HepG2 (cell line): ENCODE measurements around the gene NET1. TPM values are rescaled to one million over a fixed set of nuclear protein-coding genes. Genes with fewer than 3 reads are reported as not detected.

Experiments
- ATAC-seq: fragments of 200-7000 bp; cut with Tn5 transposase; 3 replicates; pipeline ENCODE4 v1.9.1; 2020; ENCODE audit warnings: mild to moderate bottlenecking, moderate library complexity
- BruUV-seq: library from RNA; stranded (reverse); fragments of 400-500 nt; replicated peaks from 2 replicates; lab custom pipeline; 2021; lab: Mats Ljungman, UMichigan
- CTCF ChIA-PET: fragments of 300-600 bp; formaldehyde crosslinking; extraction: SDS; loops from one replicate; lab custom pipeline; 2021; ENCODE audit warnings: low total read pairs, inconsistent platforms, low intra/inter-chr PET ratio; lab: Yijun Ruan, JAX
- POLR2A ChIA-PET: fragments of 350-600 bp; sonication (Branson Sonifier 250); formaldehyde crosslinking; loops from one replicate; lab custom pipeline; 2020; ENCODE audit warnings: antibody characterized with exemption, inconsistent platforms; lab: Yijun Ruan, JAX
- DNase-seq: peaks from one replicate; pipeline ENCODE4 v3.0.0-alpha.2; 2015; ENCODE audit warnings: low spot score
- FAIRE-seq: peaks from 3 replicates; lab custom pipeline; 2011; peaks lifted over from hg19 to GRCh38; lab: Jason Lieb, UNC
- H2AFZ ChIP-seq: one replicate; pipeline ENCODE4 v1.6.1; 2011; ENCODE audit warnings: low read length, inconsistent platforms
- H3K27ac ChIP-seq: fragments of 300-600 bp; 3 replicates; pipeline ENCODE4 v1.8.0; 2011; ENCODE audit warnings: mixed run types, mild to moderate bottlenecking, mixed read lengths, low read length, inconsistent platforms; ENCODE audit not compliant: insufficient read depth; ENCODE audit errors: extremely low read length
- H3K27me3 ChIP-seq, 2 experiments: fragments of 200-600 bp in 1 of 2; 2 replicates in 1 of 2; 3 replicates in 1 of 2; pipeline versions ENCODE4 v1.6.0 to v1.8.0; 2011; ENCODE audit warnings: low read length in 2 of 2, mild to moderate bottlenecking in 2 of 2, moderate library complexity in 2 of 2, inconsistent platforms in 1 of 2; ENCODE audit not compliant: insufficient read depth in 2 of 2, control insufficient read depth in 1 of 2
- H3K36me3 ChIP-seq, 2 experiments: fragments of 200-600 bp in 1 of 2; replicated peaks in 1 of 2; 2 replicates in 1 of 2; 3 replicates in 1 of 2; pipeline versions ENCODE4 v1.5.1 to v1.8.0; 2011; ENCODE audit warnings: low read length in 2 of 2, inconsistent platforms in 1 of 2; ENCODE audit not compliant: insufficient read depth in 2 of 2, control insufficient read depth in 1 of 2
- H3K4me1 ChIP-seq: 2 replicates; pipeline ENCODE4 v1.5.1; 2012; ENCODE audit warnings: low read length, inconsistent platforms; ENCODE audit not compliant: insufficient read depth
- H3K4me2 ChIP-seq: 2 replicates; pipeline ENCODE4 v1.6.0; 2011; ENCODE audit warnings: low read depth, low read length, inconsistent platforms
- H3K4me3 ChIP-seq, 3 experiments: fragments of 200-600 bp in 1 of 3; sonication (generic), shearing (Covaris generic) in 1 of 3; replicated peaks in 1 of 3; 2 replicates each; pipeline ENCODE4 v1.5.1; 2011 to 2016; ENCODE audit warnings: low read length in 3 of 3, inconsistent platforms in 2 of 3, low read depth in 2 of 3, mild to moderate bottlenecking in 2 of 3, control low read depth in 1 of 3, mixed read lengths in 1 of 3; ENCODE audit not compliant: insufficient read depth in 1 of 3
- H3K79me2 ChIP-seq: one replicate; pipeline ENCODE4 v1.6.1; 2011; ENCODE audit warnings: low read length, inconsistent platforms; ENCODE audit not compliant: insufficient read depth
- H3K9ac ChIP-seq: 2 replicates; pipeline ENCODE4 v1.6.0; 2011; ENCODE audit warnings: mild to moderate bottlenecking, low read depth, low read length, inconsistent platforms; ENCODE audit not compliant: insufficient read depth
- H3K9me3 ChIP-seq: 2 replicates; pipeline ENCODE4 v1.5.1; 2012; ENCODE audit warnings: mild to moderate bottlenecking, low read length
- H4K20me1 ChIP-seq: 2 replicates; pipeline ENCODE4 v1.6.0; 2011; ENCODE audit warnings: inconsistent platforms, mild to moderate bottlenecking, low read length, moderate library complexity; ENCODE audit not compliant: insufficient read depth
- E2F2 ChIP-seq: sonication (generic); formaldehyde crosslinking; IDR thresholded peaks from 2 replicates; pipeline ENCODE4 v1.4.0; 2020; ENCODE audit warnings: missing genetic modification reagents, borderline replicate concordance
- FOXO1 ChIP-seq: sonication (generic); formaldehyde crosslinking; IDR thresholded peaks from 2 replicates; pipeline ENCODE4 v1.4.0; 2020; ENCODE audit warnings: missing genetic modification reagents
- NBN ChIP-seq: fragments of 450-650 bp; conservative IDR thresholded peaks from 2 replicates; pipeline ENCODE4 v1.6.1; 2017
- NKX3-1 ChIP-seq: sonication (generic); formaldehyde crosslinking; IDR thresholded peaks from 2 replicates; pipeline ENCODE4 v1.5.0; 2020; ENCODE audit warnings: missing genetic modification reagents
- ONECUT2 ChIP-seq: sonication (generic); formaldehyde crosslinking; IDR thresholded peaks from 2 replicates; pipeline ENCODE4 v1.4.0; 2020; ENCODE audit warnings: missing genetic modification reagents
- RBM22 ChIP-seq: fragments of 200-400 bp; formaldehyde crosslinking; optimal IDR thresholded peaks from 2 replicates; pipeline ENCODE3; 2017; ENCODE audit warnings: mild to moderate bottlenecking, low read length, moderate library complexity
- SAP130 ChIP-seq: IDR thresholded peaks from 2 replicates; pipeline ENCODE4 v1.6.1; 2016; ENCODE audit warnings: low read depth
- TCF7 ChIP-seq: sonication (generic); IDR thresholded peaks from 2 replicates; pipeline ENCODE4 v1.6.1; 2016; ENCODE audit warnings: antibody characterized with exemption, low read depth
- ZNF24 ChIP-seq: fragments of 450-650 bp; IDR thresholded peaks from 2 replicates; pipeline ENCODE4 v1.6.1; 2017; ENCODE audit warnings: antibody characterized with exemption, mild to moderate bottlenecking
- ZNF644 ChIP-seq: IDR thresholded peaks from 2 replicates; pipeline ENCODE4 v1.6.1; 2016; ENCODE audit warnings: low read depth
- ZNF709 ChIP-seq: sonication (generic); formaldehyde crosslinking; IDR thresholded peaks from 2 replicates; pipeline ENCODE4 v1.5.0; 2020; ENCODE audit warnings: mild to moderate bottlenecking, missing genetic modification reagents
- ZNF891 ChIP-seq: sonication (generic); formaldehyde crosslinking; IDR thresholded peaks from 2 replicates; pipeline ENCODE4 v1.5.0; 2020; ENCODE audit warnings: mild to moderate bottlenecking, missing genetic modification reagents
- WGBS: methylation state at CpG from one replicate; pipeline ENCODE4 v1.1.6; 2017; ENCODE audit warnings: low lambda C conversion rate; 5-methylcytosine and 5-hydroxymethylcytosine counted together
- in situ Hi-C: cut with HindIII; loops from 2 replicates; pipeline ENCODE4 v1.10.0; 2017; ENCODE audit warnings: low pct_unique_long_range_greater_than_20kb; ENCODE audit not compliant: extremely low pct_ligation_motif_present
- intact Hi-C: fragments of 100-400 bp; cut with micrococcal nuclease; formaldehyde crosslinking; loops from one replicate; pipeline ENCODE4 v1.10.0; 2022; ENCODE audit not compliant: unreplicated experiment
- polyA plus RNA-seq, 8 experiments: library from polyadenylated mRNA; depleted of rRNA in 3 of 8; stranded (reverse) in 7 of 8; unstranded in 1 of 8; fragments of >200 nt; fragmentation: Illumina TruSeq in 4 of 8; extraction: Trizol in 4 of 8; gene quantifications; 2 replicates each; pipeline versions ENCODE4 v1.2.1 to v1.2.3, GENCODE V29; 2011 to 2016; ENCODE audit warnings: low read depth in 4 of 8, missing spikeins in 1 of 8, mixed read lengths in 1 of 8; ENCODE audit not compliant: insufficient read depth in 1 of 8
- total RNA-seq, 5 experiments: library from RNA; depleted of rRNA; stranded (reverse); fragments of >200 nt; fragmentation: Illumina TruSeq; extraction: Trizol; gene quantifications; 2 replicates each; pipeline ENCODE4 v1.2.3, GENCODE V29; 2016; ENCODE audit warnings: low read depth in 1 of 5

NET1 gene
- total and polyA plus RNA-seq, 2 of the 13 experiments (the other 11 are each of a cell fraction or from before 2014, with no cell fraction given) = 48.1 to 65.8 TPM

GRCh38 chr10:5491477-5491876, 79.1 kb downstream of the NET1 start:
- ChIA-PET CTCF (no interaction called here), POLR2A (no interaction called here)
- no peak overlapping the region for H3K4me3 ChIP-seq
- no peak overlapping the region for H3K4me2 ChIP-seq
- H3K27me3 ChIP-seq = peaks cover 0 to 17% of the 10 kb centered on the region in 2 experiments; a peak in 3 of 5 replicates
- ATAC-seq (no peak), DNase-seq (no peak), FAIRE-seq (no peak)
- BruUV-seq = no TSS peak
- H3K79me2 ChIP-seq = no peaks in the 10 kb centered on the region
- H3K9ac ChIP-seq = no peak overlapping the region
- no peak overlapping the region for H3K27ac ChIP-seq
- 44% methylated on average over 1 of the region's 7 CpGs for WGBS
- peaks cover 11% of the 10 kb centered on the region; the same call in 1 of the 2 replicates for H3K9me3 ChIP-seq
- in situ Hi-C loops (no loop called here), intact Hi-C loops (no loop called here)
- TF ChIP-seq ZNF644 (CRISPR knock-in tag) = no peak
- TF ChIP-seq RBM22 = no peak
- TF ChIP-seq ONECUT2 (CRISPR knock-in tag) = no peak
- TF ChIP-seq E2F2 (CRISPR knock-in tag) = no peak
- TF ChIP-seq NKX3-1 (CRISPR knock-in tag) = no peak
- TF ChIP-seq TCF7 = no peak
- no peak for TF ChIP-seq NBN
- no peak for TF ChIP-seq ZNF891 (CRISPR knock-in tag)
- no peak for TF ChIP-seq FOXO1 (CRISPR knock-in tag)
- TF ChIP-seq ZNF24 = no peak
- TF ChIP-seq ZNF709 = no peak
- no peak for TF ChIP-seq SAP130 (CRISPR knock-in tag)
- no peak overlapping the region for H2AFZ ChIP-seq
- H3K4me1 ChIP-seq = peaks cover 70% of the 10 kb centered on the region
- H4K20me1 ChIP-seq = no peaks in the 10 kb centered on the region
- no peaks in the 10 kb centered on the region for H3K36me3 ChIP-seq
